Testis (tissue), 2 donors: ENCODE data around the gene CYP4A22.
"Not testable (repeated sequence)": the region's sequence is repeated elsewhere in the genome, so short reads cannot be mapped to it uniquely, and the experiment has no call there.

Source experiments
- POLR2A ChIP-seq: fragments of 450-650 bp; IDR thresholded peaks from one replicate; pipeline ENCODE4 v1.6.1; 2017; ENCODE audit warnings: antibody characterized with exemption, mild to moderate bottlenecking, moderate library complexity
- TF ChIP-seq, protein P1 (sequence below), 3 experiments: fragments of 450-650 bp in 2 of 3; fragments of 200-600 bp in 1 of 3; sonication (generic) in 1 of 3; IDR thresholded peaks; one replicate each; pipeline ENCODE4 v1.5.1; 2016 to 2019; ENCODE audit warnings: antibody characterized with exemption in 3 of 3, mild to moderate bottlenecking in 2 of 3, moderate library complexity in 1 of 3

DNA sequence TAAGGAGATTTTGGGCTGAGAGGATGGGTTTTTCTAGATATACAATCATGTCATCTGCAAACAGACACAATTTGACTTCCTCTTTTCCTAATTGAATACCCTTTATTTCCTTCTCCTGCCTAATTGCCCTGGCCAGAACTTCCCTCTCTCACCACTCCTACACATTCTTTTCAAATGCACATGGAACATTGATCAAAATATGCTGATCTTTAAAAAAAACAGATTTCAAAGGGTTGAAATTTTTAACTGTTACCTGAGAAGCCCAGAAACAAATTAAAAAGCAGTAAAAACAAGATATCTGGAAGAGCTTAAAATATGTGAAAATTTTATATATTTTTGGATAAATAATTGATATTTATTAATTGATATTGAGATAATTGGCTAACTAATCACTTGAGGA lies 12.4 kb upstream of the CYP4A22 start:
- not testable (repeated sequence) for TF ChIP-seq POLR2A
- TF ChIP-seq, protein P1, sequence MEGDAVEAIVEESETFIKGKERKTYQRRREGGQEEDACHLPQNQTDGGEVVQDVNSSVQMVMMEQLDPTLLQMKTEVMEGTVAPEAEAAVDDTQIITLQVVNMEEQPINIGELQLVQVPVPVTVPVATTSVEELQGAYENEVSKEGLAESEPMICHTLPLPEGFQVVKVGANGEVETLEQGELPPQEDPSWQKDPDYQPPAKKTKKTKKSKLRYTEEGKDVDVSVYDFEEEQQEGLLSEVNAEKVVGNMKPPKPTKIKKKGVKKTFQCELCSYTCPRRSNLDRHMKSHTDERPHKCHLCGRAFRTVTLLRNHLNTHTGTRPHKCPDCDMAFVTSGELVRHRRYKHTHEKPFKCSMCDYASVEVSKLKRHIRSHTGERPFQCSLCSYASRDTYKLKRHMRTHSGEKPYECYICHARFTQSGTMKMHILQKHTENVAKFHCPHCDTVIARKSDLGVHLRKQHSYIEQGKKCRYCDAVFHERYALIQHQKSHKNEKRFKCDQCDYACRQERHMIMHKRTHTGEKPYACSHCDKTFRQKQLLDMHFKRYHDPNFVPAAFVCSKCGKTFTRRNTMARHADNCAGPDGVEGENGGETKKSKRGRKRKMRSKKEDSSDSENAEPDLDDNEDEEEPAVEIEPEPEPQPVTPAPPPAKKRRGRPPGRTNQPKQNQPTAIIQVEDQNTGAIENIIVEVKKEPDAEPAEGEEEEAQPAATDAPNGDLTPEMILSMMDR (IDR thresholded peaks at IDR 0.05), result not testable (repeated sequence)
